K562 (cell line): Measurements from ENCODE around the gene MYOZ2. TPM values are rescaled to one million over a fixed set of nuclear protein-coding genes. Genes with fewer than 3 reads are reported as not detected.

Experiments
- ATAC-seq: fragments of 200-7000 bp; cut with Tn5 transposase; 3 replicates; pipeline ENCODE4 v1.9.1; 2020; ENCODE audit warnings: moderate library complexity
- BruUV-seq: library from RNA; stranded (reverse); fragments of 400-500 nt; replicated peaks from 2 replicates; lab custom pipeline; 2021; lab: Mats Ljungman, UMichigan
- CTCF ChIA-PET: fragments of 300-600 bp; formaldehyde crosslinking; extraction: SDS; loops from one replicate; lab custom pipeline; 2021; ENCODE audit warnings: low intra/inter-chr PET ratio; lab: Yijun Ruan, JAX
- POLR2A ChIA-PET: fragments of 300-600, 350-650 bp; sonication (Branson Sonifier 250); formaldehyde crosslinking; extraction: SDS; loops from one replicate; lab custom pipeline; 2021; ENCODE audit warnings: antibody characterized with exemption, inconsistent platforms; lab: Yijun Ruan, JAX
- DNase-seq, 4 experiments: peaks; one replicate each; pipeline versions ENCODE4 v3.0.0 to v3.0.0-alpha.2; 2011 to 2018; ENCODE audit warnings: low spot score in 3 of 4, mixed read lengths in 3 of 4; ENCODE audit errors: extremely low read depth in 1 of 4
- FAIRE-seq: peaks from 2 replicates; lab custom pipeline; 2011; peaks lifted over from hg19 to GRCh38; lab: Jason Lieb, UNC
- H2AFZ ChIP-seq: 2 replicates; pipeline ENCODE4 v1.6.0; 2011; ENCODE audit warnings: low read depth, low read length, control low read depth, inconsistent platforms
- H3K27ac ChIP-seq: fragments of 200-600 bp; 3 replicates; pipeline ENCODE4 v1.8.0; 2011; ENCODE audit warnings: low read depth, mild to moderate bottlenecking, control low read depth, inconsistent platforms, low read length, moderate library complexity, mixed read lengths; ENCODE audit errors: extremely low read depth
- H3K27me3 ChIP-seq, 2 experiments: fragments of 300-600 bp in 1 of 2; 2 replicates in 1 of 2; 3 replicates in 1 of 2; pipeline versions ENCODE4 v1.6.0 to v1.8.0; 2011; ENCODE audit warnings: inconsistent platforms in 2 of 2, low read length in 2 of 2, mild to moderate bottlenecking in 1 of 2, mixed read lengths in 1 of 2, moderate library complexity in 1 of 2; ENCODE audit not compliant: control insufficient read depth in 2 of 2, insufficient read depth in 2 of 2
- H3K36me3 ChIP-seq: fragments of 300-600 bp; 3 replicates; pipeline ENCODE4 v1.8.0; 2011; ENCODE audit warnings: mild to moderate bottlenecking, low read length, inconsistent platforms; ENCODE audit not compliant: control insufficient read depth, insufficient read depth
- H3K4me1 ChIP-seq, 2 experiments: fragments of 200-600 bp in 1 of 2; replicated peaks in 1 of 2; 2 replicates in 1 of 2; 3 replicates in 1 of 2; pipeline versions ENCODE4 v1.5.1 to v1.8.0; 2011; ENCODE audit warnings: inconsistent platforms in 2 of 2, low read length in 2 of 2, mild to moderate bottlenecking in 1 of 2, mixed read lengths in 1 of 2, moderate library complexity in 1 of 2; ENCODE audit not compliant: control insufficient read depth in 2 of 2, insufficient read depth in 2 of 2
- H3K4me2 ChIP-seq: 2 replicates; pipeline ENCODE4 v1.6.1; 2011; ENCODE audit warnings: low read length, control low read depth, inconsistent platforms, mixed read lengths; ENCODE audit not compliant: insufficient read depth
- H3K4me3 ChIP-seq: fragments of 200-600 bp; sonication (generic), shearing (Covaris generic); 2 replicates; pipeline ENCODE4 v1.5.1; 2016; ENCODE audit warnings: control low read depth, inconsistent platforms
- H3K79me2 ChIP-seq: fragments of 200-600 bp; 3 replicates; pipeline ENCODE4 v1.8.0; 2011; ENCODE audit warnings: low read length, inconsistent platforms; ENCODE audit not compliant: control insufficient read depth, insufficient read depth
- H3K9ac ChIP-seq, 2 experiments: 2 replicates each; pipeline versions ENCODE4 v1.6.0 to v1.6.1; 2011; ENCODE audit warnings: low read depth in 2 of 2, low read length in 2 of 2, control low read depth in 1 of 2, inconsistent platforms in 1 of 2, mild to moderate bottlenecking in 1 of 2, mixed read lengths in 1 of 2; ENCODE audit not compliant: insufficient read depth in 1 of 2
- H3K9me1 ChIP-seq: one replicate; pipeline ENCODE4 v1.6.0; 2011; ENCODE audit warnings: inconsistent platforms, mild to moderate bottlenecking, low read length, moderate library complexity; ENCODE audit not compliant: control insufficient read depth, insufficient read depth
- H3K9me3 ChIP-seq: replicated peaks from 2 replicates; pipeline ENCODE4 v1.5.1; 2011; ENCODE audit warnings: low read depth, low read length, inconsistent platforms; ENCODE audit not compliant: control insufficient read depth, insufficient read depth
- H4K20me1 ChIP-seq: replicated peaks from 2 replicates; pipeline ENCODE4 v1.6.1; 2011; ENCODE audit warnings: low read length, inconsistent platforms, mixed read lengths; ENCODE audit not compliant: control insufficient read depth, insufficient read depth
- C11orf30 ChIP-seq: fragments of 450-650 bp; IDR thresholded peaks from 2 replicates; pipeline ENCODE4 v1.6.1; 2016; ENCODE audit warnings: low read depth, mild to moderate bottlenecking
- CBX8 ChIP-seq: fragments of 200-600 bp; sonication (generic); IDR thresholded peaks from 2 replicates; pipeline ENCODE4 v1.6.1; 2012; ENCODE audit warnings: borderline replicate concordance, mixed run types, low read depth, mild to moderate bottlenecking, moderate library complexity, mixed read lengths, low read length, control low read depth, inconsistent platforms; ENCODE audit not compliant: poor library complexity, severe bottlenecking; ENCODE audit errors: extremely low read depth
- E2F3 ChIP-seq: fragments of 250-450 bp; sonication (Bioruptor Pico); IDR thresholded peaks from 2 replicates; pipeline ENCODE4 v1.4.0; 2020; ENCODE audit warnings: mild to moderate bottlenecking
- E2F4 ChIP-seq: sonication (generic); formaldehyde crosslinking; IDR thresholded peaks from 2 replicates; pipeline ENCODE4 v1.8.0; 2022; ENCODE audit warnings: mild to moderate bottlenecking, low read depth, missing genetic modification reagents
- HOXB6 ChIP-seq: fragments of 250-450 bp; sonication (Bioruptor Pico); IDR thresholded peaks from 2 replicates; pipeline ENCODE4 v1.5.1; 2022; ENCODE audit warnings: mild to moderate bottlenecking, borderline replicate concordance
- NFE2L1 ChIP-seq: fragments of 450-650 bp; IDR thresholded peaks from 2 replicates; pipeline ENCODE4 v1.6.1; 2016; ENCODE audit warnings: missing genetic modification characterization, low read depth, mild to moderate bottlenecking, missing compliant biosample characterization, moderate library complexity, borderline replicate concordance
- PYGO2 ChIP-seq: fragments of 450-650 bp; IDR thresholded peaks from 2 replicates; pipeline ENCODE4 v1.6.1; 2016; ENCODE audit warnings: mild to moderate bottlenecking, missing genetic modification characterization, moderate library complexity, missing compliant biosample characterization
- SIX5 ChIP-seq, 2 experiments: IDR thresholded peaks; 2 replicates each; pipeline ENCODE4 v1.6.1; 2011; ENCODE audit warnings: low read length in 2 of 2, borderline replicate concordance in 1 of 2, low read depth in 1 of 2, mild to moderate bottlenecking in 1 of 2, moderate library complexity in 1 of 2; ENCODE audit not compliant: insufficient read depth in 1 of 2
- ZFPM2 ChIP-seq: fragments of 250-450 bp; sonication (Bioruptor Pico); IDR thresholded peaks from 2 replicates; pipeline ENCODE4 v1.5.1; 2022; ENCODE audit warnings: mild to moderate bottlenecking
- ZNF431 ChIP-seq: sonication (generic); formaldehyde crosslinking; IDR thresholded peaks from 2 replicates; pipeline ENCODE4 v1.8.0; 2022; ENCODE audit warnings: mild to moderate bottlenecking, missing genetic modification reagents
- WGBS: fragments of 100-300 bp; shearing (Covaris generic); methylation state at CpG from one replicate; pipeline ENCODE4 v1.1.6; 2016; ENCODE audit warnings: low coverage, mixed read lengths; ENCODE audit not compliant: insufficient coverage; ENCODE audit errors: missing lambda C conversion rate; 5-methylcytosine and 5-hydroxymethylcytosine counted together
- in situ Hi-C: fragments of 300-500 bp; cut with MboI; formaldehyde crosslinking; loops from 4 replicates; pipeline ENCODE4 v1.15.0; 2018; ENCODE audit warnings: inconsistent platforms, mixed read lengths
- intact Hi-C: fragments of 100-400 bp; cut with micrococcal nuclease; formaldehyde crosslinking; loops from 2 replicates; pipeline ENCODE4 v1.14.2; 2022
- polyA plus RNA-seq, 8 experiments: library from polyadenylated mRNA; depleted of rRNA in 4 of 8; stranded (reverse) in 5 of 8; unstranded in 3 of 8; fragments of >200 nt; fragmentation: Nextera tagmentation in 2 of 8; fragmentation: Illumina TruSeq in 1 of 8; extraction: Ambion mirVana in 2 of 8; extraction: Trizol in 1 of 8; gene quantifications; 2 replicates each; pipeline versions ENCODE4 v1.2.1 to v1.2.3, GENCODE V29; 2011 to 2014; ENCODE audit warnings: inconsistent platforms in 1 of 8, missing spikeins in 1 of 8
- total RNA-seq, 7 experiments: library from RNA; depleted of rRNA in 6 of 7; stranded (reverse); fragments of >200 nt in 6 of 7; fragmentation: Illumina TruSeq in 2 of 7; extraction: Trizol in 2 of 7; gene quantifications; 2 replicates each; pipeline versions ENCODE4 v1.2.1 to v1.2.3, GENCODE V29; 2011 to 2021; ENCODE audit warnings: low replicate concordance in 1 of 7

MYOZ2 gene
- total and polyA plus RNA-seq, 9 of the 15 experiments (the other 6 are each of a cell fraction or from before 2014, with no cell fraction given): not detected

GRCh38 chr4:119227690-119228089, 92.1 kb downstream of the MYOZ2 start (continued):
- TF ChIP-seq PYGO2 (tag) (no peak), HOXB6 (CRISPR knock-in tag) (no peak), E2F3 (CRISPR knock-in tag) (no peak), NFE2L1 (no peak), SIX5 (IDR thresholded peaks at IDR 0.05; ENCODE audit: borderline replicate concordance in 1 of 2, insufficient read depth in 1 of 2, low read depth in 1 of 2, low read length in 2 of 2) (no peak), C11orf30 (no peak), CBX8 (no peak), ZNF431 (CRISPR knock-in tag) (no peak), ZFPM2 (CRISPR knock-in tag) (no peak)

GRCh38 chr4:119228406-119228805, 92.8 kb downstream of the MYOZ2 start:
- in situ Hi-C loops: no loop called here
- DNase-seq: no peak
- no peak overlapping the region for H3K9ac ChIP-seq
- intact Hi-C loops: no loop called here
- no peak for FAIRE-seq
- no peaks in the 10 kb centered on the region for H3K9me1 ChIP-seq
- no peaks in the 10 kb centered on the region for H3K9me3 ChIP-seq
- no peak overlapping the region for H3K4me2 ChIP-seq
- H3K79me2 ChIP-seq: no peaks in the 10 kb centered on the region; the same call in 2 of the 3 replicates
- no peak overlapping the region for H3K4me3 ChIP-seq
- BruUV-seq: no TSS peak
- no peaks in the 10 kb centered on the region for H3K27me3 ChIP-seq
- H3K36me3 ChIP-seq: no peaks in the 10 kb centered on the region
- ChIA-PET POLR2A (interaction anchor here (1.2 kb wide), 1 partner anchor 13 kb away, joined by 3 read pairs; no protein-coding TSS in a partner anchor), CTCF (no interaction called here)
- ATAC-seq: no peak
- 70% methylated on average over 3 of the region's 3 CpGs for WGBS
- H3K27ac ChIP-seq: no peak overlapping the region
- H2AFZ ChIP-seq: no peak overlapping the region
- no peak for TF ChIP-seq E2F4
- TF ChIP-seq, all 486 proteins: peak for 0
- Histone ChIP-seq H3K4me1 (peaks cover 0 to 2% of the 10 kb centered on the region in 2 experiments; a peak in 1 of 5 replicates), H4K20me1 (no peaks in the 10 kb centered on the region)
